Activated CD8-positive, alpha-beta memory T cell treated with anti-CD3 and anti-CD28 coated beads, Interleukin-2, amount 50 U/mL, for 1 hour (primary cell): ENCODE measurements around the gene RCC1.
A peak's percentile ranks its signal among the peaks of the same experiment; 100 is the strongest.
"Not testable (repeated sequence)": the region's sequence is repeated elsewhere in the genome, so short reads cannot be mapped to it uniquely, and the experiment has no call there.

ENCODE experiments used
- DNase-seq: peaks from one replicate; pipeline ENCODE4 v3.0.0-alpha.2; 2020; ENCODE audit errors: extremely low read depth

RCC1 gene

GRCh38 chr1:28505406-28506187 lies at the start of gene RCC1:
TSS of gene RCC1 (plus strand) at chr1:28506043. CDS start at chr1:28529867, 23,824 bp downstream.
- DNase-seq: peak; percentile 93

GRCh38 chr1:28456078-28456477 lies 49.8 kb upstream of the RCC1 start:
- no peak for DNase-seq

GRCh38 chr1:28457678-28458077 lies 48.2 kb upstream of the RCC1 start:
- no peak for DNase-seq

GRCh38 chr1:28458237-28459228 lies 47.3 kb upstream of the RCC1 start:
- no peak for DNase-seq

- DNase-seq: no peak
These were observed 39.5 kb upstream of the RCC1 start for GRCh38 chr1:28466226-28466778.

- no peak for DNase-seq
These were observed 35.7 kb upstream of the RCC1 start for GRCh38 chr1:28470146-28470545.

- not testable (repeated sequence) for DNase-seq
These were observed 26.3 kb upstream of the RCC1 start for GRCh38 chr1:28479497-28479896.

GRCh38 chr1:28480308-28480707 lies 25.5 kb upstream of the RCC1 start:
- no peak for DNase-seq

- no peak for DNase-seq
These were observed 23.7 kb upstream of the RCC1 start for GRCh38 chr1:28482138-28482537.

- DNase-seq: no peak
These were observed 23.1 kb upstream of the RCC1 start for GRCh38 chr1:28482702-28483101.

GRCh38 chr1:28494737-28495136 lies 11.1 kb upstream of the RCC1 start:
- DNase-seq: no peak

GRCh38 chr1:28499553-28499952 lies 6.3 kb upstream of the RCC1 start:
- no peak for DNase-seq

- no peak for DNase-seq
These were observed 3.9 kb upstream of the RCC1 start for GRCh38 chr1:28501925-28502324.

- no peak for DNase-seq
These were observed 2.7 kb upstream of the RCC1 start for GRCh38 chr1:28503117-28503516.

- DNase-seq: no peak
These were observed 1.0 kb downstream of the RCC1 start for GRCh38 chr1:28506907-28507246.

- no peak for DNase-seq
These were observed 1.4 kb downstream of the RCC1 start for GRCh38 chr1:28507247-28507645.

- DNase-seq: no peak
These were observed 2.0 kb downstream of the RCC1 start for GRCh38 chr1:28507646-28508434.

- DNase-seq: no peak
These were observed 2.6 kb downstream of the RCC1 start for GRCh38 chr1:28508435-28508754.

GRCh38 chr1:28509705-28510272 lies 3.9 kb downstream of the RCC1 start:
- DNase-seq: no peak

- no peak for DNase-seq
These were observed 4.6 kb downstream of the RCC1 start for GRCh38 chr1:28510273-28510969.

- DNase-seq: no peak
These were observed 5.2 kb downstream of the RCC1 start for GRCh38 chr1:28510970-28511440.
